Erythroblast (primary cell): ENCODE results near the gene AXIN2.

Experiments
- DNase-seq, 2 experiments: peaks; one replicate each; lab custom pipeline; 2025; lab: John Stamatoyannopoulos, UW
- GATA1 ChIP-seq: IDR thresholded peaks from 2 replicates; pipeline ENCODE4 v1.6.1; 2011; ENCODE audit warnings: low read depth, mild to moderate bottlenecking, control low read depth, low read length, moderate library complexity
- POLR2A ChIP-seq: IDR thresholded peaks from 2 replicates; pipeline ENCODE4 v1.6.1; 2011; ENCODE audit warnings: mild to moderate bottlenecking, low read length

AXIN2 gene

DNA sequence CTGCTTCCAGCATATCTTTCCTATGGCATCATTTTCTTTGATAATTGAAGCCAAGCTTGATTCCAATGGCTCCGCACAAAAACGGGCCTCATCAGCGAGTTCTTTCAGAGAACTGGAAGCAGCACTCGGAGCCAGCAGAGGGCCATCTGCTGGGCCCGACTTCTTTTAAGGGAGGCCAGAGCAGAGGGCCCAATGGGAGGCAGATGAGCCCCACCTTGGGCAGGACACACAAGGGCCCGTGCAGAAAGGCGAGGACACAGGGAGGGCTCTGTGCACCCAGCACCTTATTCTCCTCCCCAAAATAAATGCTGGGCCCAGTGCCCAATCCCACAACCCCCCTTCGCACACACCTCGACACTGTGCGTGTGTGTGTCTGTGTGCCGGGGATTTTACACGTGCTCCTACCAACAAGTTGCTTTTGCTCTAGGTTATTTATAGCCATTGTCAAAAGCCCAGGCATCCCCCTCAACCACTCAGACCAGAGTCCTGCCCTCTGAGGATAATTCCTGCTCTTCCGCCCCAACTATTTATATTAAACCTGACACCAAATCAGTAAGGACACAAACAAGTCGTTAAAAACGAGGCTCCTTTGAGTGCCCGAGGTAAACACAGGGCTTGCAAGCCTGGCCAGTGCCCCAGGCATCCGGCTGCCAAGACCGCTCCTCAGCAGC lies 6.8 kb downstream of the AXIN2 start:
- DNase-seq, result no peak

DNA sequence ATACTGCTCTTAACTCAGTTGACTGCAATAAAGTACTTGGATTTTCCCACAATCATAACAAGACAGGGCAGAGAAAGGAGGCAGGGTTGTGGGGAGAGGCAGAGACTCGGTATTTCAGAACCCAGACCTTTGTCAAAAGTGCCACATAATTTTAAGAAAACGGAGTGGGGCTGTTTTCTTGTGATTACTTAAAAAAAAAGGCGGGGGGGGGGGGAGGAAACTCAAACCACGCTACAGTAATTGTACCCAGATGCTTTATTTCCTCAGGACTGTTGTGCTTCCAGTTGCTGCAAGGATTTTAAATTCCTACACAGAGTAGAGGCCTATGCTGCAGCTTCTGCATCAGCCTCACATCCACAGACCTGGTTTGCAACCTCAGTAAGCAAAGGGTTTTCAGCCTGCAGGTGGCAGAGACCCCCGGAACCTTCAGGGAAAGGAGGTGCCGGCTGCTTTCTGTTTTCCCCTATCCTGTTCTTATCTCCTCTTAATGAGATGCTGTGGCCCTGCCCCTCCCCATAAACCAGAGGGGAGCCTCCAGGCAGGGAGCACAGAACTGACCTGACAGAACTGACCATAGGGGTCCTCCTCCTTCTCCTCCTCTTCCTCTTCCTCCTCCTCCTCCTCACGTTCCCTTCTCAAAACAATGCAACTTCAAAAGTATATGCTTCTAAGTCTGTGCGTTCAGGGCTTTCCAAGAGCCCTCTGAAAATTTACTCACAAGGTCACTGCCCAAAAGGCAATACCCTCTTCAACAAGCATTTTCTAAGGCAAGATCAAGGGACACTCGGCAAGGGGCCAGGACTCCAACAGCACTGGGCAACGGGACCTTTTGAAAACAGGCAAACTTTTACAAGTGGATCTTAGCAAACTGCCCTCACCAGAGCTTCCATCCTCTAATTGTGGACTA lies 7.5 kb downstream of the AXIN2 start:
- DNase-seq, result no peak
- TF ChIP-seq POLR2A (no peak), GATA1 (no peak)

More for the DNA sequence above, 6.8 kb downstream of the AXIN2 start:
- no peak for TF ChIP-seq GATA1

DNA sequence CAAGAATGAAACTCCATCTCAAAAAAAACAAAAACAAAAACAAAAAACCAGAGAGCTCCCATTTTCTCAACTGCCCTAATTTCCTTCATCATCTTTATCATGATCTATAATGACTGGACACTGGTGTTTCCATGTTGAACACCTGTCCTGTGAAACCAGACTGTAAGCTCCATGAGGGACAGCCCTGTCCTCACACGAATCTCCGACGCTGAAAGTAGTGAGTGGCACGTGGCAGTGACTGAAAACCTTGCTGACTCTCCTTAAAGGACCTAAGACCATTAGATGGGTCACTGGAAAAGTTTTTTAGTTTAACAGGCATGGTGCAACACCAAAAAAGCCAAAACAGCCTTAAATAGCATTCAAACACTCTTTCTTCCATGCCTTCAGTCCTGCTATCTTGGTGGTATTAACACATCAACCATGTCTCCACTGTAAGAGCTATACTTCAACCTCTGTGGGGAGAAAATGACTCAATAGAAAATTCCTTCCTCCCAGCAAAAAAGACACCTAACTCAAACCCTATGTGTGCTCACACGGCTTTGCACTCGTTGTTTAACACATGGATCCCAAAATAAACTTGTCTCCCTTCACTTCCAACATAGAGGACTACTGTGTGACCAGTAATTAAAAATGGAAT lies 8.3 kb downstream of the AXIN2 start:
- TF ChIP-seq GATA1 (no peak), POLR2A (no peak)
- DNase-seq, result no peak

DNA sequence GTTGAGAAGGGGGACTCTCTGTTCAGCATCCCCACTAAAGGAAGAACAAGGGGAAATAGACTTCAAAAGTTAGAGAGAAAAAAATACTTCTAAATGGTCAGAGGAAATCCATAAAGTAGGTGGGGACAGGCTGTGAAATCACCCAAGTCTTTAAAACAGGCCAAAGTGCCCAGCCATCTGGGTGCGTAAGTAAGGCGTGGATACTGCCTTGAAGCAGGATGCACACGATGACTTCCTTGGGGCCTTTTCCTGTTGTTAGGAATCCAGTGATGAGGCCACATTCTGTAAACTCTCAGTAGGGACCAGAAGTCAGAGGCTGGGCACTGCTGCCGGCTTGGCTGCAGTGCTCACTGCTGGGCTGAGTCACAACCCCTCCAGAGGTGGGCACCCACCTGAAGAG lies 9.2 kb downstream of the AXIN2 start:
- DNase-seq, result no peak
- no peak for TF ChIP-seq GATA1
- no peak for TF ChIP-seq POLR2A

DNA sequence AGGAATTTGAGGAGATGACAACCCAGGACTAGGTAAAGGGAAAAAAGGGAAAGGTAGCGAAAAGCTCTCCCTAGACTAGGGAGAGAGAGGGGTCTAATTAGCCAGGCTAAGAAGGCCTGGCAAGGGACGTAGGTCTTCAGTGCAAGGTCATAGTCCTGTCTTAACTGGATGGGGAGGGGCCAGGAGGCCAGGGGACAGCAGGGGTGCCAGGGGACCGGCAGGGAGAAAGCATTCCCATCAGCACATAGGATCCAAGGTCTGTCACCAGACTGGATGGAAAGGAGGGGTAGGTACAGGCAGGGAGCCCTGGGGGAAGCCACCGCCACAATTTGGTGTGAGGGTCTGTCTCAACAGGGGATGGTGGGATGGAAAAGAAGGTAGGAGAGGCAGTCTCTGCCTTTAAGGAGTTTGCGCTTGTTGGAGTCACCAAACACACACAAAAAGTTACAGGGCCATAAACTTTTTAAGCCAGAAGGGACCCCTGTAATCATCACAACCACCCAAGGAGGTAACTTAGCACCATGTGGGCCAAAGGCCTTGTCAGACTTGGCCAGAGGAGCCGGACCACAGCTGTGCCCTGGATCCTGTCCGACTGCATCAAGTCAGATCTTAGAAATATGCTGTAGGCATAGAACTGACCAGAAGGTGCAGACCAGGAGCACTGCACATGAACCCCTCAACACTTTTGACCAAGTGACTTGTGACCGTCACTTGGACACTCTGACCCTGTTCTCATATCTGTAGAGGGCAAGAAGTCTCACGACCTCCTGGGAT lies 10.0 kb downstream of the AXIN2 start:
- no peak for DNase-seq
- TF ChIP-seq POLR2A (no peak), GATA1 (no peak)

DNA sequence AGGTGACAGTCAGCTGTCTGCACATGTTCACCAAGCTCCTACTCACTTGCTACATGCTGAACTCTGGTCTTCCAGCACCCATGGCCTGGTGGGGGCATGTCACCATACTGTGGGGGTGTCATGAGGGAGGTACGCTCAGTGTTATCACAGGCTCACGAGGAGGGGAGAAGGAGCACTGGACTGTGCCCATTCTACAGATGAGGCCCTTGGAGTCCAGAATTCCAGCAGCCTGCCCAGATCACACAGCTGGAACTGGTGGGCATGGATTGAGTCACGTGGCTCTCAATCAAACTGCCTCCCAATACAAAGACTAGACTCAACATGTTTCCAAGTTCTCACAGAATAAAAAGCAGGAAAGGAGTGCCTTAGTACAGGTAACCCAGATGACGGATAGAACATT lies 10.7 kb downstream of the AXIN2 start:
- no peak for DNase-seq
- TF ChIP-seq POLR2A, result no peak
- TF ChIP-seq GATA1, result no peak

DNA sequence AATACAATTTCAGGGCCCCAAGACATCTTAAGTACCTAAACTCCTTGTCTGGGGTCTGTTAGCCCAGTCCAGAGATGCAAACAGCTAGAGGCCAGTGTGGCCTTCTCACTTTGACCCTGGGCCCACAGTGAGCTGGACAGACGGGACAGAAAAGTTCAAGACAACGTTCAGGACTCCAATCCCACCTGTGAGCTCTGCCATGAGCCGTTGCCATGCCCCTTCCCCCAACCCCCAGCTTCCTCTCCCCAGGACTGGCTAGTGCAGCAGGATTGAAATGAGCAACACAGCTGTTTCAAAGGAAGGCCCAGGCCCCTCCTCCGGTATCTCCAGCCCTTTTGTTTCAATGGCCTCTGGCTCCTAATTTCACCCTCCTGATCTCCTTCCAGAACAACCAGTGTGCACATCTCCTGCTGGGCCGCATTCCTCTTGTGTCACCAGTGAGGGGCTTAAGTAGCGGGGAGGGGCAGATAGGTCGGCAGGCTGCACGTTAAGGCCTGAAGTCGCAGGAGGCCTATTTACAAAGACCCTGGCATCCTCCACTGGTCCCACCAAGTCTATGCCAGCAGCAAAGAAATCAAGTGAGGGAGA lies 11.3 kb downstream of the AXIN2 start:
- DNase-seq, result no peak
- no peak for TF ChIP-seq GATA1
- TF ChIP-seq POLR2A, result no peak

DNA sequence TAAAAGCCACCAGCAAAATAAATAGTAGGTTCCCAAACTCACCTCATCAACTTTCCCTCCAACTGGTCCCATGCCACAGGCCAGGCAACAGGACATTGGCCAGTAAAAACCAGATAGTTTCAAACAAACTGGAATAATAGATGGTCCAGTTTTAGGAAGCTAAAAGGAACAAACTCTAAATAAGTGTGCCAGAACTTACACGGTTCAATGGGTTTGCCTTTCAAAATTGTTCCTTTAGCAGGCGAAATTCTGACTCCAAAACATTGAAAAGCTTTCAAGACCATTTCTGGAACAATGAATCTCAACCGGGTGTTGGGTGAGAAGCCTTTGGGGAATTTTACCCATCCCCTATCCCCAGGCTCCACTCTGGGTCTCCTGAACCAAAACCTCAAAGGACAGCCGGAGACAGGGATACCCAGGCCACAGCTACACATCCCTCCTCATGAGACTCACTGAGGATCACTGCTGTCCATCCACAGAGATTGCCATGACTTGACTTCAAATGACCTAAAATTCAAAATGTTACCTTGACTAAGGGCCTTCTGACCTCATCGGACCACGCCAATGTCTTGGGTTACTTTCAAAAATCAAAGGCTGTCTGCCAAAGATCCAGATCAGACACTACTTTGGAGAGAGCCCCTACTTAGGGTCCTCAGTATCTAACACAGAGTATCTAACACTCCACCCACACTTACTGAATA lies 13.0 kb downstream of the AXIN2 start:
- DNase-seq, result no peak
- no peak for TF ChIP-seq POLR2A
- TF ChIP-seq GATA1, result no peak

DNA sequence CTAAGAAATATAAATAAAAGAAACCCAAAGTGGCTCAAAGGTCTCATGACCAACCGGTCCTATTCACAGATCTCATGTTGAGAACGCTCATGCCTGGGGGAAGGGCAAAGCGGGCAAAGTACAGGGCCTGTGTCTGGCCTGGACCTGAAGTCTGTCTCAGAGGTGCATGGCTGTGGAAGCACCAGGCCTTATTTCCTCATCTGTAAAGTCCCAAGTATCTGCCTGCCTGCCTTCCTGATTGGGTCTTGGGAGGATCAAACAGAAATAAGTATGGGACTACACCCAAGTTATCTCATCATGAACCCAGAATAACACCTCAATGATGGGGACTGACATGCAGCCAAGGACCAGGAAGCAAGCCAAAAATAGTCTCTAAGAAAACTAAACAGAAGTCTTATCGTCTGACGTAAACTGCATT lies 14.2 kb downstream of the AXIN2 start:
- TF ChIP-seq GATA1 (no peak), POLR2A (no peak)
- DNase-seq, result no peak

DNA sequence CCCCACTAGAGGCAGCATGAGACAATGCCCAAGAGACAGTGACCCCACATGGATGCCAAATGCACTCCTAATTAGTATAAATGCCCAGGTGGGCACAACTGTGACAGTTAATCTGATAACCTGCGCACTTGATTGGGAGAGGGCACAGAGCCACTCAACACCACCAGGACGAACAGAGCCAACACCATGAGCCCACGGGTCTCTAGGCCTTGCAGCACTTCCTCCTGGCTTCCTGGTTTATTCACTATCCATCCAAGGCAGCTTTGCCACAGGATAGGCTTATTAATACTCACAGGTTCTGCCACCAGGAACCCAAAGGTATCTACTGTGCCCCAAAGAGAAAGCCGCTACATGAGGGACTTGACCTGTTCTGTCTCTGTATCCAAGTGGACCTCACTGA lies 14.9 kb downstream of the AXIN2 start:
- DNase-seq, result no peak
- no peak for TF ChIP-seq GATA1
- TF ChIP-seq POLR2A, result no peak

DNA sequence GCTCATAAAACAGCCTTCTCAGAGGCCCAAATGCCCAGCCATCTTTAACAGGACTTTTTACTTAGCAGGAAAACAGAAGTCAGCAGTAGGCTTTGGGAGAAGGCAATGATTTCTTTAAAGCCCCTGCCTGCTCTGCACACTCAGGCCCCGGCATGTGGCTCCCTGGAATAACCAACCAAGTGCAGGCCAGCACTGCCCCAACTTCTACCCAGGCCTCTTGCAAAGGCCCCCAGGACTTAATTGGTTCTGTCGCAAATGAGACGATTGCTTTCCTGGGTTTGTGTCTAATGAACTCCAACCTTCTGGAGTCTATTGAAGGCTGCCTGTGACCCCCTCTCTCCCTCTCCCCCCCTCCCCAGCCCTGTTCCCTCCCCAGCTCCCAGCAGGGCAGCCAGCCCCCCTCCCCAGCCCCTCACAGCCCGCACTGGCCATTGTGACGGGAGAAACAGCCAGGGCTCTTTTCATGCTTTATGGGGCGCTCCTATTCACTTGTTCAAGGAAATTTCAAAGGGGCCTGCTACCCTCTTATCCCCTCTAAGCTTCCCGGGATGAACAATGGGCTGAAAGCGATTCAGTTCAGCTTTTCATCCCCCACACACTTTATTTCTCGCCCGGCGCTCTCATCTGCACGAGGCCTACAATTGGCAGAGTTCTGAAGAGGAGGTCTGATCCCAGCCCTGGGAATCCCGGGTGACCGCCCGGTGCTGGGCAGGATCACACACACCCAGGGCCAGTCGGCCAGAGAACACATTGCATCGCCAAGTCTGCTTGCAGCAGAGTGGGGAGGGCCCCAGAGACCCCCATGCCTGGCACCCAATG lies 15.5 kb downstream of the AXIN2 start:
- no peak for TF ChIP-seq GATA1
- no peak for TF ChIP-seq POLR2A

DNA sequence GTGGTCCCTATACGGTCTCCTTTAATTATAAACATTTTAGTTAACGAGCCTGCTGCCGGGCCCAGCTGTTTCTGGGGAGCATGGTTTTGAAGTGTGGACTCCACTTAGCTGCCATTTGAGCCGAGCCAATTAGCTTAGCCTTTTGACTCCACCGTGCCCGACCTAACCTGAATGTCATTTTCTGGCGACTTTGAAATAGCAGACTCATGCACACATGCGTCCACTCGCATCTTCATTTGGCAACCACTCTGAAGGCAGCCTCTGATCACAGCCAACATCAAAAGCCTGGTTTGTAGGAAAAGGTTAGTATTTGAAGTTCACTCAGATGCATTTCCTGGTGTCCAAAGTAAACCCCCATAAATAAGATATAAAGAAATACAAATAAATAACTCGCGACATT lies 16.8 kb downstream of the AXIN2 start:
- no peak for DNase-seq
- TF ChIP-seq POLR2A (no peak), GATA1 (no peak)

More for the DNA sequence above, 15.5 kb downstream of the AXIN2 start:
- DNase-seq, result no peak
